Myometrial cell (primary cell): Measurements from ENCODE around the gene SOBP. TPM values are rescaled to one million over a fixed set of nuclear protein-coding genes. Genes with fewer than 3 reads are reported as not detected.

Source experiments
- total RNA-seq: library from RNA; depleted of rRNA; stranded (reverse); fragments of >200 nt; gene quantifications from 2 replicates; pipeline ENCODE4 v1.2.3, GENCODE V29; 2015

Gene SOBP
- 0.53 and 1.2 TPM in 2 replicates for total RNA-seq

DNA sequence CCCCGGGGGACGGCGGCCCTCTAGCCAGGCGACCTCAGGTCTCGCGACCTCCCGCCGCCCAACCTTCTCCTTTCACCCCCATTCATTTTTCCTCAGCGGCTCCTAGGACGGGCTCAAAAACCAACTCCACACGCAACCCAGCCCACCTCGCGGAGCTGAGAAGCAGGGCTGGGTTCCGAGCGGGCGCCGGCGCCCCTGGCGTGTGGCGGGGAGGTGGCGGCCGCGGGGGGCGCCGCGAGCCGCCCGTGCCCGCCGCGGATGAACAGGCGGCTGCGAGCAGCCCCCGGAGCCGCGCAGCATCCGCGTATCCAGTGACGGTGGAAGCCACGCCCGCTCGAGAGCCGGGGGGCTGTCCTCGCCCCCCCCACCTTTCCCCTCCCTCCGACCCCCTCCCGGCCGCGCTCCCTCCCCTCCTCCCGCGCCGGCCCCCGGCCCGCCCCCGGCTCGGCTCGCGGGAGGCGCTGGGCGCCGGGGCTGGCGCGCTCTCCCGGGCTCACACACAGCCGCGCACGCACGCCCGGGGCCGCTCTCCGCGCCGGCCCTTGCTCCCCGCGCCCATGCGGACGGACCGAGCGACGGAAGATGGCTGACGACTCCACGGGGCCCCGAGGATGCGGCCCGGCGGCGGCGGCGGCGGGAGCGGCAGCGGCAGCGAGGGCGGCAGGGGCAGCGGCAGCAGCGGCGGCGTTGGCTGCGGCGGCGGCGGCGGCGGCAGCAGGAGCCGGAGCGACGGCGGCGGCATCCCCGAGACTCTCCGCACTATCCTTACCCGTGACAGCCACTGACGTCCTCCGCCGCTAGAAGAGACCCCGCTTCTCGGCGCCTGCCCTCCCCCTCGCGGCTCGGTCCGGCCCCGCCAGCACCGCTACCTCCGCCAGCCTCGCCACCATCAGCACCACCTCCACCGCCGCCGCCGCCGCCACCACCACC lies at the start of gene SOBP:
TSS of gene SOBP (plus strand) at position 482 of the 930 bp plus-strand sequence. CDS start 500 bp downstream, outside the sequence.

GRCh38 chr6:107459283-107460082 lies 30.4 kb upstream of the SOBP start, which contains the start of gene PDSS2:
TSS of gene PDSS2 (minus strand) at chr6:107459564. CDS start at chr6:107459285, 279 bp downstream.

Other genes with a start within 250 kb of the SOBP start
- gene PDSS2, start 30.6 kb upstream of the SOBP start, total RNA-seq = 10.4 and 17.9 TPM in 2 replicates